BLaER1 treated with 17β-estradiol and CSF1 and Interleukin-3, amounts not matched to agents 10 nM and 100 nM (cell line): ENCODE measurements around the gene ESRRG.

Source experiments
- H3K27ac ChIP-seq, 11 experiments: shearing (Covaris generic); formaldehyde crosslinking; 2 replicates each; pipeline ENCODE4 v1.8.1; 2022
- H3K27me3 ChIP-seq, 11 experiments: shearing (Covaris generic); formaldehyde crosslinking; 2 replicates each; pipeline ENCODE4 v1.8.1; 2022
- H3K36me3 ChIP-seq, 11 experiments: shearing (Covaris generic); formaldehyde crosslinking; 2 replicates each; pipeline ENCODE4 v1.8.1; 2022
- H3K4me1 ChIP-seq, 10 experiments: shearing (Covaris generic); formaldehyde crosslinking; 2 replicates each; pipeline ENCODE4 v1.8.1; 2022
- H3K4me2 ChIP-seq, 11 experiments: shearing (Covaris generic); formaldehyde crosslinking; 2 replicates each; pipeline ENCODE4 v1.8.1; 2022
- H3K4me3 ChIP-seq, 10 experiments: shearing (Covaris generic); formaldehyde crosslinking; 2 replicates each; pipeline ENCODE4 v1.8.1; 2022
- H3K9ac ChIP-seq, 11 experiments: shearing (Covaris generic); formaldehyde crosslinking; 2 replicates each; pipeline ENCODE4 v1.8.1; 2022
- H3K9me3 ChIP-seq, 11 experiments: shearing (Covaris generic); formaldehyde crosslinking; replicated peaks in 1 of 11; 2 replicates each; pipeline ENCODE4 v1.8.1; 2022
- H4K20me1 ChIP-seq, 11 experiments: shearing (Covaris generic); formaldehyde crosslinking; 2 replicates each; pipeline ENCODE4 v1.8.1; 2022
- Cebpa-rat ChIP-seq, 11 experiments: shearing (Covaris generic); IDR thresholded peaks; 2 replicates each; pipeline ENCODE4 v1.8.1; 2022

The ESRRG gene

GRCh38 chr1:216653001-216653400 is 70.2 kb downstream of the ESRRG start:
- Histone ChIP-seq H4K20me1 (no peaks in the 10 kb centered on the region), H3K4me2 (no peak overlapping the region), H3K9ac (no peak overlapping the region), H3K27me3 (no peaks in the 10 kb centered on the region), H3K9me3 (no peaks in the 10 kb centered on the region), H3K4me1 (no peaks in the 10 kb centered on the region), H3K36me3 (no peaks in the 10 kb centered on the region), H3K4me3 (no peak overlapping the region), H3K27ac (no peak overlapping the region)
- TF ChIP-seq Cebpa-rat (IDR thresholded peaks at IDR 0.05), result no peak

- Histone ChIP-seq H3K9ac (no peak overlapping the region), H3K4me2 (no peak overlapping the region), H3K9me3 (no peaks in the 10 kb centered on the region), H3K27me3 (no peaks in the 10 kb centered on the region), H3K27ac (no peak overlapping the region), H4K20me1 (no peaks in the 10 kb centered on the region), H3K36me3 (no peaks in the 10 kb centered on the region), H3K4me1 (no peaks in the 10 kb centered on the region), H3K4me3 (no peak overlapping the region)
- TF ChIP-seq Cebpa-rat (IDR thresholded peaks at IDR 0.05), result no peak
Measured at GRCh38 chr1:216651826-216652418, 71.3 kb downstream of the ESRRG start.

- no peak for TF ChIP-seq Cebpa-rat (IDR thresholded peaks at IDR 0.05)
- H3K36me3 ChIP-seq, result no peaks in the 10 kb centered on the region
- H3K4me1 ChIP-seq, result no peaks in the 10 kb centered on the region
- H3K27me3 ChIP-seq, result no peaks in the 10 kb centered on the region
- H3K9ac ChIP-seq, result no peak overlapping the region
- no peak overlapping the region for H3K4me3 ChIP-seq
- H3K27ac ChIP-seq, result no peak overlapping the region
- H3K9me3 ChIP-seq, result no peaks in the 10 kb centered on the region
- H4K20me1 ChIP-seq, result no peaks in the 10 kb centered on the region
- no peak overlapping the region for H3K4me2 ChIP-seq
Measured at GRCh38 chr1:216643176-216643575, 80.1 kb downstream of the ESRRG start.

GRCh38 chr1:216641669-216642460 is 81.4 kb downstream of the ESRRG start:
- Histone ChIP-seq H3K9ac (no peak overlapping the region), H3K4me3 (no peak overlapping the region), H3K9me3 (no peaks in the 10 kb centered on the region), H3K36me3 (no peaks in the 10 kb centered on the region), H3K27ac (no peak overlapping the region), H3K4me2 (no peak overlapping the region), H3K27me3 (no peaks in the 10 kb centered on the region), H4K20me1 (no peaks in the 10 kb centered on the region), H3K4me1 (no peaks in the 10 kb centered on the region)
- no peak for TF ChIP-seq Cebpa-rat (IDR thresholded peaks at IDR 0.05)

GRCh38 chr1:216640100-216640499 is 83.1 kb downstream of the ESRRG start:
- no peak overlapping the region for H3K9ac ChIP-seq
- H3K4me2 ChIP-seq, result no peak overlapping the region
- H3K36me3 ChIP-seq, result no peaks in the 10 kb centered on the region
- TF ChIP-seq Cebpa-rat (IDR thresholded peaks at IDR 0.05), result no peak
- H4K20me1 ChIP-seq, result no peaks in the 10 kb centered on the region
- no peaks in the 10 kb centered on the region for H3K27me3 ChIP-seq
- no peak overlapping the region for H3K4me3 ChIP-seq
- no peaks in the 10 kb centered on the region for H3K4me1 ChIP-seq
- no peaks in the 10 kb centered on the region for H3K9me3 ChIP-seq
- H3K27ac ChIP-seq, result no peak overlapping the region

- no peaks in the 10 kb centered on the region for H3K27me3 ChIP-seq
- 0 out of 22 replicates have a peak, but pooled peaks of 1 of the 11 experiments have one; percentile 17 for TF ChIP-seq Cebpa-rat (IDR thresholded peaks at IDR 0.05)
Measured at GRCh38 chr1:216632980-216633379, 90.2 kb downstream of the ESRRG start.

GRCh38 chr1:216630532-216630931 is 92.7 kb downstream of the ESRRG start:
- Histone ChIP-seq H3K4me3 (no peak overlapping the region), H3K27me3 (no peaks in the 10 kb centered on the region), H3K9ac (no peak overlapping the region), H3K27ac (no peak overlapping the region), H3K9me3 (no peaks in the 10 kb centered on the region), H3K36me3 (no peaks in the 10 kb centered on the region), H4K20me1 (no peaks in the 10 kb centered on the region), H3K4me2 (peak overlapping the region in 3 of 11 experiments; percentile 25 to 59 (median 46); a peak in 5 of 22 replicates), H3K4me1 (peaks cover 0 to 23% (median 0%) of the 10 kb centered on the region in 10 experiments; a peak in 5 of 20 replicates)
- no peak for TF ChIP-seq Cebpa-rat (IDR thresholded peaks at IDR 0.05)

More at GRCh38 chr1:216632980-216633379, 90.2 kb downstream of the ESRRG start:
- Histone ChIP-seq H3K36me3 (no peaks in the 10 kb centered on the region), H4K20me1 (no peaks in the 10 kb centered on the region), H3K4me3 (no peak overlapping the region), H3K9me3 (no peaks in the 10 kb centered on the region), H3K4me2 (no peak overlapping the region), H3K27ac (no peak overlapping the region), H3K4me1 (peaks cover 0 to 23% (median 0%) of the 10 kb centered on the region in 10 experiments; a peak in 5 of 20 replicates), H3K9ac (no peak overlapping the region)

- H3K9me3 ChIP-seq, result no peaks in the 10 kb centered on the region
- H3K4me2 ChIP-seq, result no peak overlapping the region
Measured at GRCh38 chr1:216627252-216627651, 96.0 kb downstream of the ESRRG start.

GRCh38 chr1:216626394-216627067 is 96.7 kb downstream of the ESRRG start:
- Histone ChIP-seq H3K27me3 (no peaks in the 10 kb centered on the region), H3K36me3 (no peaks in the 10 kb centered on the region)
- no peak for TF ChIP-seq Cebpa-rat (IDR thresholded peaks at IDR 0.05)

More at GRCh38 chr1:216627252-216627651, 96.0 kb downstream of the ESRRG start:
- Histone ChIP-seq H3K4me1 (peaks cover 0 to 23% (median 0%) of the 10 kb centered on the region in 10 experiments; a peak in 5 of 20 replicates), H3K36me3 (no peaks in the 10 kb centered on the region), H4K20me1 (no peaks in the 10 kb centered on the region), H3K9ac (no peak overlapping the region), H3K4me3 (no peak overlapping the region), H3K27me3 (no peaks in the 10 kb centered on the region), H3K27ac (no peak overlapping the region)
- TF ChIP-seq Cebpa-rat (IDR thresholded peaks at IDR 0.05), result no peak

More at GRCh38 chr1:216626394-216627067, 96.7 kb downstream of the ESRRG start:
- H3K4me3 ChIP-seq, result no peak overlapping the region
- H3K9me3 ChIP-seq, result no peaks in the 10 kb centered on the region
- H3K27ac ChIP-seq, result no peak overlapping the region
- no peaks in the 10 kb centered on the region for H4K20me1 ChIP-seq
- peaks cover 0 to 23% (median 0%) of the 10 kb centered on the region in 10 experiments; a peak in 5 of 20 replicates for H3K4me1 ChIP-seq
- no peak overlapping the region for H3K4me2 ChIP-seq
- H3K9ac ChIP-seq, result no peak overlapping the region
